HepG2 (cell line): ENCODE data around the gene STEAP1B. TPM values are rescaled to one million over a fixed set of nuclear protein-coding genes. Genes with fewer than 3 reads are reported as not detected.

Experiments used
- CCAR2 ChIP-seq: fragments of 200-400 bp; formaldehyde crosslinking; optimal IDR thresholded peaks from 2 replicates; pipeline ENCODE3; 2018; ENCODE audit warnings: low read depth, mild to moderate bottlenecking, low read length, moderate library complexity
- DNMT3B ChIP-seq: conservative IDR thresholded peaks from 2 replicates; pipeline ENCODE4 v1.6.1; 2016; ENCODE audit warnings: missing biosample characterization, control low read depth
- ETS1 ChIP-seq: sonication (generic); formaldehyde crosslinking; IDR thresholded peaks from 2 replicates; pipeline ENCODE4 v1.4.0; 2020; ENCODE audit warnings: missing genetic modification reagents
- HCFC1 ChIP-seq: fragments of 150-350 bp; IDR thresholded peaks from 2 replicates; pipeline ENCODE4 v1.6.1; 2014; ENCODE audit warnings: low read depth, low read length
- HOXA5 ChIP-seq: sonication (generic); formaldehyde crosslinking; IDR thresholded peaks from 2 replicates; pipeline ENCODE4 v1.4.0; 2020; ENCODE audit warnings: missing genetic modification reagents
- IKZF5 ChIP-seq: IDR thresholded peaks from 2 replicates; pipeline ENCODE4 v1.6.1; 2018; ENCODE audit warnings: missing genetic modification reagents, mild to moderate bottlenecking, missing compliant biosample characterization
- JUN ChIP-seq: sonication (generic); formaldehyde crosslinking; IDR thresholded peaks from 2 replicates; pipeline ENCODE4 v1.4.0; 2020; ENCODE audit warnings: mild to moderate bottlenecking, missing genetic modification reagents
- MAF1 ChIP-seq: sonication (generic); formaldehyde crosslinking; IDR thresholded peaks from 2 replicates; pipeline ENCODE4 v1.5.0; 2020; ENCODE audit warnings: missing genetic modification reagents, borderline replicate concordance
- MLLT10 ChIP-seq: sonication (generic); formaldehyde crosslinking; IDR thresholded peaks from 2 replicates; pipeline ENCODE4 v1.4.0; 2020; ENCODE audit warnings: missing genetic modification reagents
- MTA3 ChIP-seq: sonication (generic); formaldehyde crosslinking; IDR thresholded peaks from 2 replicates; pipeline ENCODE4 v1.4.0; 2020; ENCODE audit warnings: missing genetic modification reagents
- NR1H2 ChIP-seq: sonication (generic); formaldehyde crosslinking; IDR thresholded peaks from 2 replicates; pipeline ENCODE4 v1.8.1; 2022; ENCODE audit warnings: low read depth, missing genetic modification reagents, borderline replicate concordance
- NR2F1 ChIP-seq, 2 experiments: fragments of 450-650 bp in 1 of 2; formaldehyde crosslinking in 1 of 2; IDR thresholded peaks; 2 replicates each; pipeline versions ENCODE4 v1.5.0 to v1.6.1; 2016 to 2020; ENCODE audit warnings: mild to moderate bottlenecking in 1 of 2, missing compliant biosample characterization in 1 of 2, missing genetic modification reagents in 1 of 2, moderate library complexity in 1 of 2
- PATZ1 ChIP-seq: sonication (generic); formaldehyde crosslinking; IDR thresholded peaks from 2 replicates; pipeline ENCODE4 v1.4.0; 2020; ENCODE audit warnings: missing genetic modification reagents
- REL ChIP-seq: sonication (generic); formaldehyde crosslinking; conservative IDR thresholded peaks from 2 replicates; pipeline ENCODE4 v1.8.0; 2022; ENCODE audit warnings: mild to moderate bottlenecking, missing genetic modification reagents, moderate library complexity
- TCF12 ChIP-seq, 2 experiments: fragments of 450-650 bp in 1 of 2; sonication (generic) in 1 of 2; formaldehyde crosslinking in 1 of 2; IDR thresholded peaks; 2 replicates each; pipeline versions ENCODE4 v1.6.1 to v1.8.0; 2017 to 2022; ENCODE audit warnings: antibody characterized with exemption in 1 of 2, mild to moderate bottlenecking in 1 of 2, missing genetic modification reagents in 1 of 2, moderate library complexity in 1 of 2
- YEATS2 ChIP-seq: sonication (generic); formaldehyde crosslinking; IDR thresholded peaks from 2 replicates; pipeline ENCODE4 v1.4.0; 2020; ENCODE audit warnings: missing genetic modification reagents, borderline replicate concordance
- ZFY ChIP-seq: sonication (generic); formaldehyde crosslinking; IDR thresholded peaks from 2 replicates; pipeline ENCODE4 v1.4.0; 2020; ENCODE audit warnings: missing genetic modification reagents
- ZNF101 ChIP-seq: sonication (generic); formaldehyde crosslinking; IDR thresholded peaks from 2 replicates; pipeline ENCODE4 v1.4.0; 2020; ENCODE audit warnings: mild to moderate bottlenecking, low read depth, missing genetic modification reagents, borderline replicate concordance
- ZNF17 ChIP-seq: sonication (generic); formaldehyde crosslinking; IDR thresholded peaks from 2 replicates; pipeline ENCODE4 v1.5.0; 2020; ENCODE audit warnings: mild to moderate bottlenecking, missing genetic modification reagents
- ZNF746 ChIP-seq: sonication (generic); formaldehyde crosslinking; IDR thresholded peaks from 2 replicates; pipeline ENCODE4 v1.8.0; 2022; ENCODE audit warnings: mild to moderate bottlenecking, missing genetic modification reagents
- ZNF75D ChIP-seq: sonication (generic); formaldehyde crosslinking; IDR thresholded peaks from 2 replicates; pipeline ENCODE4 v1.8.1; 2023; ENCODE audit warnings: missing genetic modification reagents, mild to moderate bottlenecking, borderline replicate concordance
- ZNF800 ChIP-seq: sonication (generic); formaldehyde crosslinking; IDR thresholded peaks from 2 replicates; pipeline ENCODE4 v1.4.0; 2020; ENCODE audit warnings: missing genetic modification reagents
- ZZZ3 ChIP-seq: sonication (generic); formaldehyde crosslinking; IDR thresholded peaks from 2 replicates; pipeline ENCODE4 v1.4.0; 2020; ENCODE audit warnings: missing genetic modification reagents, mild to moderate bottlenecking, borderline replicate concordance
- polyA plus RNA-seq, 8 experiments: library from polyadenylated mRNA; depleted of rRNA in 3 of 8; stranded (reverse) in 7 of 8; unstranded in 1 of 8; fragments of >200 nt; fragmentation: Illumina TruSeq in 4 of 8; extraction: Trizol in 4 of 8; gene quantifications; 2 replicates each; pipeline versions ENCODE4 v1.2.1 to v1.2.3, GENCODE V29; 2011 to 2016; ENCODE audit warnings: low read depth in 4 of 8, missing spikeins in 1 of 8, mixed read lengths in 1 of 8; ENCODE audit not compliant: insufficient read depth in 1 of 8
- total RNA-seq, 5 experiments: library from RNA; depleted of rRNA; stranded (reverse); fragments of >200 nt; fragmentation: Illumina TruSeq; extraction: Trizol; gene quantifications; 2 replicates each; pipeline ENCODE4 v1.2.3, GENCODE V29; 2016; ENCODE audit warnings: low read depth in 1 of 5

Gene STEAP1B
- total and polyA plus RNA-seq, 2 of the 13 experiments (the other 11 are each of a cell fraction or from before 2014, with no cell fraction given): not detected

- TF ChIP-seq ETS1 (CRISPR knock-in tag) (no peak), DNMT3B (CRISPR knock-in tag) (no peak), HOXA5 (CRISPR knock-in tag) (0 out of 2 replicates have a peak, but pooled peaks have one; percentile 55), NR1H2 (CRISPR knock-in tag) (no peak), ZNF800 (CRISPR knock-in tag) (peak; percentile 83), MTA3 (CRISPR knock-in tag) (no peak), CCAR2 (no peak), NR2F1 (CRISPR knock-in tag; IDR thresholded peaks at IDR 0.05) (no peak), PATZ1 (CRISPR knock-in tag) (peak; percentile 52), REL (CRISPR knock-in tag) (0 out of 2 replicates have a peak, but pooled peaks have one; percentile 52), ZNF17 (CRISPR knock-in tag) (no peak), ZFY (CRISPR knock-in tag) (peak; percentile 56; the same call in 1 of the 2 replicates), MAF1 (CRISPR knock-in tag) (no peak), TCF12 (IDR thresholded peaks at IDR 0.05) (no peak), TCF12 (CRISPR knock-in tag; IDR thresholded peaks at IDR 0.05) (peak; percentile 89; the same call in 1 of the 2 replicates), ZNF746 (peak; percentile 45; the same call in 1 of the 2 replicates), IKZF5 (CRISPR knock-in tag) (peak; percentile 82; the same call in 1 of the 2 replicates), ZNF75D (no peak), MLLT10 (CRISPR knock-in tag) (no peak), HCFC1 (no peak), YEATS2 (CRISPR knock-in tag) (0 out of 2 replicates have a peak, but pooled peaks have one; percentile 18), ZZZ3 (peak; percentile 15; the same call in 1 of the 2 replicates), ZNF101 (CRISPR knock-in tag) (0 out of 2 replicates have a peak, but pooled peaks have one; percentile 4), JUN (CRISPR knock-in tag) (no peak)
Observed at GRCh38 chr7:22443370-22444180, 56.4 kb downstream of the STEAP1B start (continued).
